Endothelial cell of umbilical vein (primary cell): ENCODE results near the gene DDX25.

ENCODE experiments used
- CTCF ChIP-seq, 2 donors: IDR thresholded peaks; 1 replicate in 1 of 2; 2 replicates in 1 of 2; pipeline ENCODE4 v1.5.1; 2011; ENCODE audit warnings: low read length in 2 of 2, mild to moderate bottlenecking in 2 of 2, moderate library complexity in 2 of 2, control low read depth in 1 of 2, inconsistent platforms in 1 of 2, low read depth in 1 of 2; ENCODE audit not compliant: insufficient read depth in 1 of 2; ENCODE audit errors: extremely low read depth in 1 of 2
- EZH2 ChIP-seq: IDR thresholded peaks from 2 replicates; pipeline ENCODE4 v1.6.1; 2012; ENCODE audit warnings: borderline replicate concordance, low read depth, mild to moderate bottlenecking, moderate library complexity, low read length, inconsistent platforms; ENCODE audit not compliant: severe bottlenecking
- JUN ChIP-seq: IDR thresholded peaks from 2 replicates; pipeline ENCODE4 v1.6.1; 2011; ENCODE audit warnings: borderline replicate concordance, low read depth; ENCODE audit not compliant: insufficient read length, insufficient read depth
- MAX ChIP-seq: IDR thresholded peaks from 2 replicates; pipeline ENCODE4 v1.6.1; 2011; ENCODE audit not compliant: insufficient read depth, insufficient read length
- MYC ChIP-seq: IDR thresholded peaks from one replicate; pipeline ENCODE4 v1.6.1; 2011; ENCODE audit warnings: mild to moderate bottlenecking, low read depth, low read length
- POLR2A ChIP-seq: IDR thresholded peaks from 2 replicates; pipeline ENCODE4 v1.6.1; 2012; ENCODE audit warnings: low read depth, mild to moderate bottlenecking, control low read depth, low read length
- POLR2AphosphoS5 ChIP-seq: IDR thresholded peaks from 2 replicates; pipeline ENCODE4 v1.6.1; 2012; ENCODE audit warnings: low read depth, mild to moderate bottlenecking, control low read depth, low read length, moderate library complexity; ENCODE audit not compliant: insufficient read depth

DNA sequence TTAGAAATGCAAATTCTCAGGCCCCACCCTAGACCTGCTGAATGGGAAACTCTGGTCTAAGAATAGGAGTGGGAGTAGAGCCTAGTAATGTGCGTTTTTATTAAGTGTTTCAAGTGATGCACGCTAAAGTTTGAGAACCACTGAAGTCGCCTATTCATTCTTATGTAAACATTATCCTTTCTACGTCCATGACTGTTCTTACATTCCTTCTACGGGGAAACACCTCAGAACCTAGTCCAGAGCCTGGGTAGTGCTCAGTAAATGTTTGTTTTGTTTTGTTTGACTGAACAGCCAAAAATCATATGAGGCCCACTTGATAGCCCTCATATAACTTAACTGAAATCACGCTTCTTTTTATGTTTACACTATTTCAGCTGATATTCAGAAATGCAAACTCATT, 71.3 kb downstream of the DDX25 start:
- TF ChIP-seq CTCF (IDR thresholded peaks at IDR 0.05; ENCODE audit: extremely low read depth in 1 of 2, insufficient read depth in 1 of 2, low read depth in 1 of 2, low read length in 2 of 2) (no peak), POLR2A (no peak), EZH2 (no peak), POLR2AphosphoS5 (no peak), MAX (no peak), JUN (no peak), MYC (no peak)
